Right hindlimb (tissue), 1 donor: ENCODE measurements around the gene OXGR1.
"Not testable (repeated sequence)": the region's sequence is repeated elsewhere in the genome, so short reads cannot be mapped to it uniquely, and the experiment has no call there.

Experiments used
- DNase-seq: peaks from one replicate; pipeline ENCODE4 v3.0.0-alpha.2; 2018

Gene OXGR1

DNA sequence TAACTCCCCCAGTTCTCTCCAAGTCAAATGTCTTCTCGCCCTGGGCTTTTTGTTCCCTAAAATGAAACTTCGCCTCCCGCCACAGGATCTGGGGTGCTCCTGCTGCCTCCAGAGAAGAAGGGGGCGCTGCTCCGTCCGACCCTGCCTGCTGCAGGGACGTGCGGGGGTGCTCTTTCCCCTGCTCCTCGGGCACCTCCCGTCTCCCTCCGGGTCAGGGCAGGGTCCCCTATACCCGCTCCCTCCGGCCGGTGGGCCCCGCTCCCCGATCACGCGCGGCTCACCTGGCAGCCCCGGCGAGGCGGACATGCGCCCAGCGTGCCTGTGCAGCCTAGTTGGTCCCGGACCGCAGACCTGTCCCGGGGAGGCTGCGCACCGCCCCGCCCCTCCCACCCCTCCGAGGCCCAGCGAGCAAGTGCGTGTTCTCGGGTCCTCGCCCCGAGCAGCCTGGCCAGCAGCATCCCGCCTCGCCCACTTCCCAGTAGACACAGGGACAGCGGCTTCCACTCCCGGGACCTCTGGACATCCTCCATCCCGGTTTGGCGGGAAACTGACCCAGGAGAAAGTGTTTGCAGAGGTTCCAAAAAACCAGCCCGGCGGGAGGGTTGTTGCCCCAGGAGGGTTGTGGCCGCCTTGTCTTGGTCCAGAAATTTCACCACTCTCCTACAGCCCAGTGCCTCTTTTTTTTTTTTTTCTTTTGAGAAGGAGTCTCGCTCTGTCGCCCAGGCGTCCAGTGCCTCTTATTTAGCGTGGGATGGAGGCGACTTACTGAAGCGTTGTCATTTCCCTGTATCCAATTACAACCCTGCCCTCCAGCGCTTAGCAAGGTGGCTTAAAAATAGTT lies at the start of gene OXGR1:
Gene OXGR1, minus strand, starts transcription at position 460 of the 841 bp plus-strand sequence. CDS start 6,717 bp downstream, outside the sequence.
- DNase-seq = peak; percentile 58

DNA sequence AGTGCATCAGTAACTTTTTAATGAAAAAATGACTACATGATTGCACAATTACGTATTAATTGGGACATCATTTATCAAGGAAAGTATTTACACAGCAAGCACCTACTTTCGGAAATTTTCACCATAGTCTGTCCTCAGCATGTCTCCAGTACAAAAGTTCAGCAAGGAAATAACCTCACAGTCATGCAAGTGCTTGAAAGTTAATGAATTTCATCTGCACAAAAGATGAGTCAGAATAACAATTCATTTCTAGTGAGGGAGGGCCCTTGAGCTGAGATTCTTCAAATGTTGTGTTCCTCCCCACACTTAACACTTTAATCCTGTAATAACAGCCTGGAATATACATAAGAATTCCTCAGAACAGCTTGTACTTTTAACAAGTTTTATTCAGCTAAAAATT lies 49.0 kb upstream of the OXGR1 start:
- no peak for DNase-seq

DNA sequence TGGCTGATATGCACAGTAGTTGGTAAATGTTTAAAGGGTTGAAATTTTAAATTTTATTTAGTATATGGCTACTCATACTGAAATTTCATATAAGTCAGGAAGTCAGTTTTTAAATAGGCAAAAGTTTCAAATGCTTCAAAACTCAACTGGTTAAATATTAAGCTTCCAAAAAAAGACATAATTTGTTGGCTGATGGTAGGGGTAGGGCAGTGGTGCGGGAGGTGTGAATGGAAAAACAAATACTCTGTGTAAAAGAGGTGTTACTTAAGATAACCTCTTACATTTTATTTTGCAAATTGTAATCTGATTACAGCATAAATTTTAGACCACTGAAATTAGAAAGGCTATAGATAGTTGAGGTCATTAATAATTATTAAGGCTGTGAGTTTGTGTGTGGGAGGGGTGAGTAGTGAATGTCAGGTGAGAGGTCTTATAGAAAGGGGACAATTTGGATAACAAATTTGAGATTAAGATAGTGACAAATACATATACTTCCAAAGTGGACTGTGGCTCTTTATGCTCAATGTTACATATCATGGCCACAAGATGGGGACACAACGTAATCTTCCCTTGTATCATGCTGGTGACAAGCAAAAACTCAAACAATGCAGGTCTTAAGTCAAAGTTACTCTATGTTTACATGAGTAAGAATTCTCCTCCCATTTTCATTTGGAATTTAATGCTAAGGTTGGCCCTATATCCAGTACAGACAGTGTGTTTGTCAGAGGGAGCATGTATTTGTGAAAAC lies 36.6 kb upstream of the OXGR1 start:
- no peak for DNase-seq

DNA sequence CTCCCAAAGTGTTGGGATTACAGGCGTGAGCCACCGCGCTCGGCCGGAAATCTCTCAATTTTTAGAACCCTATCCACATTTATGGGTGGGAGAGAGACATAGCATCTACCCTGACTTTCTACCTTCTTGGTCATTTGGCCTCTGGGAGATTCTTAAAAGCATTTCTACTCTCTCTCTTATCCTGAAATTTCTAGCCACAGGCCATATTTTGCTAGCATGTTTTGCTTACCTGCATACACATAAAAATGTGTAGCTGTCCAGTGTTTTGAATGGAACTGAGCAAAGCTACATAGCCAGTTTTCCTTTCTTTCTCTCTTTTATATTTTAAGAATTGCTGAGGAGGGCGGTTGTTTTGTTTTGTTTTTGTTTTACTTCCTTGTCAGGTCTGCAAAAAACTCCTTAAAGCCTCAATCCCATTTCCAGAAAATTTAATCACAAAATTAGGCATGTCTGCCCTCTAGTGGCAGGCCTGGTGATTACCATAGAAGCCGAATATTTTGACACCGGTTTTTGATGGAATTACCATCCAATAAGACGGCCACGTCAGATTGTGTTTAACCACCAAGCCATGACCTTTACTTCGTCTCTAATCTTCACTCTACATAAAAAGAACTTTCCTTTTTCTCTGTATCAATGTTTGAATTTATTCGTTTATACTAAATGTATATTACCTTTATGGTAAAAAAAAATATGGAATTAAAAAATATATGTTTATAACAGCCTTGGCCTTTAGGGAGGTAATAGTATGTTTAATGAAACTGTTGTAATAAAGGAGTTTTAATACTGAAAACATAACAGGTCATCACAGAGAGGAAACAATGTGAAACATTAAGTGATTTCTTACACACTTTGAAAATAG lies 34.4 kb upstream of the OXGR1 start:
- peak; percentile 66 for DNase-seq

DNA sequence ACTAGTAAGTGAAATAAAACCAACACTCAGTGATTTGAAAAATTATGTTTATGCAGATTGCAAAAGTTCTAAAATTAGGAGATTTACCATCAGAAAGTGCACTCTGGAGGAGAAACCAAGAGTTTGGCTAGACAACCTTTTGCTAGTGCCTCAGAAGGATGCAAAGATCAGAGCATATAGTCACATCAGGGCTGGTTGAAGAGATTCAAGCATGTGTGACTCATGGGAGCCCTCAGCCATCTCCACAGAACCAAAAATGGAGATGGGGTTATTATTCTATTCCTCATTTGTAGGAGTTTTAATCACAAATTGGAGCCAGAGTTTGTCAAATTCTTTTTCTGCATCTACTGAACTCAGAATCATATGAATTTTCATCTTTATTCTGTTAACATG lies 32.9 kb upstream of the OXGR1 start:
- DNase-seq = no peak

DNA sequence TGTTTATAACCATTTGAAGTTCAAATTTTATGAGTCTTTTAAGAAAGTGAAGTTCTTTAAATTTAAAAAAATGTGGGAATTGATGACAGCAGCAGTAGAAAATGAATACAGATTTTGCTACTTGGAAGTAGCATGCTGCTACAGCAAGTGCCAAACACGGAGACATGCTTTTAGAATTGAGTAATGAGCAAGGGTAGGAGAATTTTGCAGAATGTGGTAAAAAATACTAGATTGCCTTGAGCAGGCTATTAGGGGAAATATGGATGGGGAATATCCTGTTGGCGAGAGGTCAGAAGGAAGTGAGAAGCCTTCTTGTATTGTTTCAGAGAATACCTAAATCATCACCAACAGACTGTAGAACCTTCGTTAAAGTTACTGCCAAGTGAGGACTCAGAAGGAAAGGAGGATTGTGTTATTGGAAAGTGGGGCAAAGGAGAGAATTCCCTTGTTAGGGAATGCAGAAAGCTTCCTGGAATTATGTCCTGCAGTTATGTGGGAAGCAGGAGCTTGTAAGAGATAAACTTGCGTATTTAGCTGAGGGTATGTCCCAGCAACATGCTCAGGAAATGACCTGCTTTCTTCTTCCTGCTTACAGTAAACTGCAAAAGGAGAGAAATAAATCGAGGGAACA lies 32.4 kb upstream of the OXGR1 start:
- DNase-seq = no peak

DNA sequence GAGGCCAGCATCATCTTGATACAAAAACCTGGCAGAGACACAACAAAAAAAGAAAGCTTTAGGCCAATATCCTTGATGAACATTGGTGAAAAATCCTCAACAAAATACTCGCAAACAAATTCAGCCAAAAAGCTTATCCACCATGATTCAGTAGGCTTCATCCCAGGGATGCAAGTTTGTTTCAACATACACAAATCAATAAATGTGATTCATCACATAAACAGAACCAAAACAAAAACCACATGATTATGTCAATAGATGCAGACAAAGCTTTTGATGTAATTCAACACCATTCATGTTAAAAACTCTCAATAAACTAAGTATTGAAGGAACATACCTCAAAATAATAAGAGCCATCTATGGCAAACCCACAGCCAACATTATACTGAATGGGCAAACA lies 29.5 kb upstream of the OXGR1 start:
- DNase-seq = not testable (repeated sequence)

DNA sequence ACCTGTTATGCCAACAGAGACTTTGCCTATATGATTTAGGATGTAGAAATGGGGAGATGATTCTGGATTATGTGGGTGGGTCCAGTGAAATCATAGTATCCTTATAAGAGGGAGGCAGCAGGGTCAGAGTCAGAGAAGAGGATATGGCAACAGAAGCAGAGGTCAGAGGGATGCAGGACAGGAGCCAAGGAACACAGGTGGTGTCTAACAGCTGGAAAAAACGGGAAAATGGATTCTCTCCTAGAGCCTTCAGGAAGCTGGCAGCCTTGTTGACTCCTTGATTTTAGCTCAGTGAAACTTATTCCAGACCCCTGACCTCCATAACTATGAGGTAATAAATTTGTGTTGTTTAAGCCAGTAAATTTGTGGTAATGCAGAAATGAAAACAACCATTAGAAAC lies 28.8 kb upstream of the OXGR1 start:
- no peak for DNase-seq

DNA sequence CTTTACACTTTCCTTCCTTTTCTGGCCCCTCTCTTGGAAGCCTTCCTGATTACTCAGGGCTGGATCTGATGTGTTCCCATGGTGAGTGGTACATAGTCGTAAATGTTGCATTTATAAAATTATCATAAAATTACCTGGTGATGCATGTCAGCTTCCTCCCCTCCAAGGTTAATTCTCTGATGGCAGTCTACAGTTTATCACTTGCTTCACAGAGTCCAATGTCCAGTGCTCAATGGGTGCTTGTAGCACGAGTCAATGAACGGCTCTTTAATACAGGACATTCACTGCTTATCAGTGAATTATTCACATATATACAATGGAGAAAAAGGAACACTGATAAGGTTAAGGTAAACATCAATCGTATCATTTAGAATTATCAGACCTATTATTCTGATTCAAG lies 27.0 kb upstream of the OXGR1 start:
- DNase-seq = no peak

DNA sequence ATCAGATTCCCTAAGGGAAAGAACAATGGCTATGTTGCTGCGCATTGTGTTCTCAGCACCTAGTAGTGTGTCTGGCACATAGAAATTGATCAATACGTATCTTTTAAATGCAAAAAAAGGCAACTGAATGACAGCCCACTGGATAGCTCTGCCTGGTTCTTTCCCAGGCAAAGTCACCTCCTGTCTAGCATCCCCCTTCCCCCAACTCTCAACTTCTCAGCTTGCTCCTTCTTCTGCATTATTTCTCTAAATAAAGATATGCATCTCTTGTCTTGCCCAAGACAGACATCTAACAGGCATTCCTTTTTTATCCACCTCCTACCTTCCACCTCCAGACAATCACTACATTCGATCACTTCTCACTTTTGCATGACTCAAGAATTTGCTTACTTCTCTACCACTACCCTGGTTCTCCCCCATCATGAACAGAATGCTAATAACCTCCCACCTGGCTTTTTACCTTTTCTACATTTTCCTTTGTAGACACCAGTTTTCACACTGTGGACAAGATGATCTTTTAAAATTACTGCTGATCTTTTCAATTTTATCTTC lies 26.5 kb upstream of the OXGR1 start:
- no peak for DNase-seq

DNA sequence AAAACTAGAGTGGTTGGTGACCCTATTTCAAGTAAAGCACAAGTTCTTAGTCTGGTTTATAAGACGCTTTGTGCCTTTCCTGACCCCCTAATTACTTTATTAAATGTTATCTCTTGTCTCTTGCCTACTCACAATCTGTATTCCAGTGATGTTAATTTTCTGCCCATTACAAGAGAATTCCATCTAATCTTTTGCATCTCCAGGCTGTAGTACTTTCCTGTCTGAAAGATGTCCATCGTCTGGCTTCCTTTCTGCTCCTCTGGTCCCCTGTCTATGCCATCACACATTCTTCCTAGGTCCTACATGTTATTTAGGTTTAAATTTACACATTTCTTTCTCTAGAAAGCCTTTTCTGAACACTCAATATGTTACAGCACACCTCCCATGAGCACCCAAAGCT lies 25.9 kb upstream of the OXGR1 start:
- no peak for DNase-seq

DNA sequence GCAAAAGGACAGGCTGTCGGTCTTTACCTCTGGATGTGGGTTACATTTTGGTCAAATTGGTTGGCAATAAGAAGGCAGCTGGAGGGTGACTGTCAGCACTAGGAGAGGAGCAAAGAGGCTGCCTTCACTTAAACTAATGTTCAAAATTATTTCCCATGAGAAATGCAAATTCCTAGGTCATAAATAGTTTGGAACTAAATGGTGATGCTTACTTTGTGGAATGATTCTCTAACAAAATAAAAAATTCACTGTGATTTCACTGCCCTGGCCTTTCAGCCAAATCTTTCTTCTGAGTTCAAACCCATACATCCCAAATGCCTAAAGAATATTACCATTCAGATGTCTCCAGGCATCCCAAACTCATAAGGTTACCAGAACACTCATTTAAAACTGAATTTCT lies 25.0 kb upstream of the OXGR1 start:
- DNase-seq = no peak

DNA sequence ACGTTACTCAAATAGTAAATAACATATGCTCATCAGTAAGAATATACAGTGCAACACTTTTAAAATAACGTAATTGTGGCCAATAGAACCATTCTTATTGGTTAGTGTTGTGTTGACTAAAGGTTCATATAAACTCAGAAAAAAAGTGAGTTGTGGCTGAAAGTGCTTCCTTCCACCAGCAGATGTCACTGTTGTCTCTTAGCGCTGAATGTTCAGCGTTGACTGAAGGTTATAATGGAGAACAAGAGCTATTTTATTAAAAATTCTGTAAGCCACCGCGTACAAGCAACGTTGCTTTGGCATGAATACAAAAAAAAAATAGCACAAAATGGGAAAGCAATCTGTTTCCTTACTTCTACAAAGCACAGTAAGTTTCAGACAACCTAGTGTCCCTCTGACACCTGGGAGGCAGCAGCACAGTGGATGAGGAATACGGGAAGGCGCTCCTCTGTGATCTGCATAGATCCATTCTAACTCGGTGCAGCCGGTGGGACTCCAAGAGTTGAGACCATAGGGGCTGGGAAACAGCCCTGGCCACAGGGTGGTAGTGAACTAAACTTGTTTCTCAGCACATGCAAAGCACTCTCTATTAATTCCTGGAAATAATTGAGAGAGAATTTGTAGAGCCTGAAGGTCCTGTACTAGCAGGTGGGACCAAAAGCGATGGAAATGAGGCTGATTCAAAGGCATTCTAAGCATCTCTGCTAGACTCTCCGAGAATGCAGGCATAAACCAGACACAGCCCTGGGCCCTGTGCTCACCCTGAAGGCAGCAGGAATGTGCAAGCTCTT lies 23.9 kb upstream of the OXGR1 start:
- DNase-seq = peak; percentile 41

DNA sequence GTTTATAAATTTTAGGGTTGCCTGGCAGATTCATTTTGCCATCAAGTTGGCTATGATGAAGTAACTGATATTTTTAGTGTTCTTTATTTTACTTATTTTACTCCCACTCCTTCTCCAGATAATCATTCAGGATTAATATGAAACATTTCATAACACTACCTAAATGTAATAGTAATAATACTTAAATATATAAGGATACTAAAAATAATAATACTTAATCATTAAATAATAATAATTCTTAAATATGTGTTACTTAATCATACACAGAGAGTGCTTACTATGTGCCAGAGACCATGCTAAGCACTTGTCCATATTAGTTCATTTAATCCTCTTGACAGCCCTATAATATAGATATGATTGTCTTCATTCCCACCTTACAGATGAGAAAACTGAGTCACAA lies 23.0 kb upstream of the OXGR1 start:
- no peak for DNase-seq

DNA sequence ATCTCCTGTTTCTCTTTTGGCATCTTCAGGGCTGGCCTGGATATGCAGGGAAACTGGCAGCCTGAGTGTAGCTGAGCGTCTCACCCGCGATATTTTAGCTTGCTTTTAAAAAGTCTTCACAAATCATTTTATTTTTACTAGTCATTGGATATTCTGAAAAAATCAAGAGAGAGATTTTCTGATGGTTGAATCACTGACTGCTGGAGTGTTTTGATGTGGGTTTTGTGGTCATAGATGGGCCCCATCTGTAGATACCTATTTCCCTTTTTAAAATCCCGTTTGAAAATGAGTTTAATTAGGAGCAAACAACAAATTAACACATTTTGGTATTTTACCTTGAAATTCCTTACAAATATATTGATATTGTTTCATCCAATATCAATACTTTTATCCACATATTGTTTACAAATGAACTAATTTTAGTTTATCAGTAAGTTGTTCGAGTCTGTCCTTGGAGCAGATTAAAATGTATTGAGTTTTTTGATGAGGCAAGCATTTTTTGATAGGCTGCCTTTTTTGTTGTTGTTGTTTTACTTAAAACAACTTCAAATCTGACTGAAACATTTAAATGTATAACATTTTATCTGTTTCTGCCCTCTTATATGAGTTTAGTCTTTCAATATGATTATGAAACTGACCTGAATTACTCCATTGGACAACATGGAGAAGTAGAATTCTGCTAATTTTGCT lies 21.5 kb upstream of the OXGR1 start:
- DNase-seq = no peak

DNA sequence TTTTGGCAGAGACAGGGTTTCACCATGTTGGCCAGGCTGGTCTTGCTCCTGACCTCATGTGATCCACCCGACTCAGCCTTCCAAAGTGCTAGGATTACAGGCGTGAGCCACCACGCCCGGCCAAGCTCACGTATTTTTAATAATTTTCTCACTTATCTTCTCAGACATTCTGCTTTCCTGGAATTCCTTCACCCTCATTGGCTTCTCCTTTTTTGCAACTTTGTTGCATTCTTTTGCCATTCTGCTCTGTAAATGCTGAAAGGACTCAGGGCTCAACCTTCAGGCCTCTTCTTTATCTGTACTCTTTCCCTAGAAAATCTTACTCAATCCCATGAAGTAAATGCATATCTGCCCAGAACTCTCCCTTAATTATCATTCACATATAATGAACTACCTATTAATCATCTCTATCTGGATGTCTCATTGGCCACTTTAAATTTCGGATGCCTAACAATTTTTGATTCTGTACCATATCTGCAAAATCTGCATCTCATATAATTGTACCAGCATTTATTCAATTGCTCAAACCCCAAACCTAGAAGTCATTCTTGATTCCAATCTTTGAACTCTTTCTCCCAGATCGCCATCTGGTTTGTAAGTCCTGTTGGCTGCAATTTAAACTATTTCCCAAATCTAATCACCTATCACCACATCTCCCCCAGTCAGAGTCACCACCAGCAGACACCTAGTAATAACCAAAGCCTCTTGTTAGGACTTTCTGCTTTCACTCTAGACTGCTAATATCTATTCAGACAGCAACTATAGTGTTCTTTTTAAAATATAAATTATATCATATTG lies 18.2 kb upstream of the OXGR1 start:
- DNase-seq = no peak

DNA sequence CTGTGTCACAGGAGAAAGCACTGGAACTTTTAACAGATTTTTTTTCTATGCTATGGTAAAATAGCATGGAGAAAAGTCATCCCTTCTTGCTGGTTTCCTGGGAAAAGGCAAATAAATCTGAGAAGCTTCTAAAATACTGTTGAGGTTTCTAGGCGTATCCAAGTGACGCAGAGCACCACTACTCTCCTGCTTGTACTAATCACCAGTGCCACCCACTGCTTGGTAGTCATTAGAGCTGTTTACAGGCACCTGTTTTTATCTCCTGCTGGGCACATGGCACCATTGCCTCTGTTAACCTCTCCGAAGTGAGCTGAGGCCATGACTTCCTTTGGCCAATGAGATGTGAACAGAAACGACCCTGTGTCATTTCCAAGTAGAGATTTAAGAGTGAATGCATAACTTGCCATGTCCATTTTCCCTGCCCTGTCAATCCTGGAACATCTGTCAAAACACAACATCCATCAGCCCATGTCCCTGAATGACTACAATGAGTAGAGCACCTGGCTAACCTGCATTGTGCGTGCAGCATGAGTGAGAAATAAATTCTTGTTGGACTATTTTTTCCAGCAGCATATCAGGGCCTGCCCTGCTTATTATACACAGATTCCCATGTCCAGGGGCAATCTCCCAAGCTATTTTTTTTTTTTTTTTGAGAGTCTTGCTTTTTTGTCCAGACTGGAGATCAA lies 17.3 kb upstream of the OXGR1 start:
- no peak for DNase-seq

DNA sequence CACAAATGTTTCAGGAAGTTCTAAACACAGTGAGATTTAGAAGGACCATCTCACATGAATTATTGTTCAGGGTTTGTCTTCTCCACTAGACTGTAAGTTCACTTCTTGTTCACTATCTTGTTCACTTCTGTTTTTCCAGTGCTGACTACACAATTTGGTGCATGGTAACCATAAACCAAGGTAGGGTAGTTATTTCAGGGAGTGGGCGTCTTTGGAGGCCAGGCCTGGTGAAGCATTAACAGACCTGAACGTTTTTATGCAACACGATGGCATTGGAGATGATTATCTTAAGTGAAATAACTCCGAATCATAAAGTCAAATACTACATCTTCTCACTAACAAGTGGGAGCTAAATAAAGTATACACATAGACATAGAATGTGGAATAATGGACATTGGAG lies 14.4 kb upstream of the OXGR1 start:
- no peak for DNase-seq

DNA sequence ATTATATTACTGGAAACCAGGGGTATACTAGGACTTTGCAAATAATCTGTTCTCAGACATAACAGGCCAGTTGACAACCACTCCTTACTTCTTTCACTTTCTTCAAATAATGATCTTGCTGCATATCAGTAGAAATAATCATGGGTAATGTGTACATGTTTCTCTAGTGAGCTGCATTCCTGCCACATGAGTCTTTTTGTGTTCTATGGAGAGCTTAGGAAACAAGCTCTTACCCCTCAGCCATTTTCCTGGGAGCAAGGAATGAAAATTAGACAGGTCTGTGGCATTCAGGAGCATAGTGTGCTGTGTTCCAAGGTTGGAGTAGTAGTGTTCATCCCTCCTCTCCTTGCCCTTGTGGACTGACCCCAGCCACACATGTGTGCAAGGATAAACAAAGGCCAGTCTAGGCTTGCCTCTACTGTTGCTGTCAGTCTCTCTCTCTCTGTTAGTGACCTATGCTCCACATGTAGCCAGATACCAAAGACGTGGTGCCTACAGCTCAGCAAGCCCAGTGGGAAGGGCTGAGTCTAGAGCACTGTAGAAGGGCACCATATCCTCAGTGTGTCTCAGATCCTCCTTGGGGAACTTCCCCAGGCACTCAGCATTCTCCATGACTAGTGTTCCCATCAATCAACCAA lies 11.5 kb upstream of the OXGR1 start:
- DNase-seq = no peak
